Measurements from ENCODE around the gene C5orf63. TPM values are rescaled to one million over a fixed set of nuclear protein-coding genes. Genes with fewer than 3 reads are reported as not detected.

C5orf63 gene
- total RNA-seq, 1 experiment from 2014 or later, result 1.2 TPM

DNA sequence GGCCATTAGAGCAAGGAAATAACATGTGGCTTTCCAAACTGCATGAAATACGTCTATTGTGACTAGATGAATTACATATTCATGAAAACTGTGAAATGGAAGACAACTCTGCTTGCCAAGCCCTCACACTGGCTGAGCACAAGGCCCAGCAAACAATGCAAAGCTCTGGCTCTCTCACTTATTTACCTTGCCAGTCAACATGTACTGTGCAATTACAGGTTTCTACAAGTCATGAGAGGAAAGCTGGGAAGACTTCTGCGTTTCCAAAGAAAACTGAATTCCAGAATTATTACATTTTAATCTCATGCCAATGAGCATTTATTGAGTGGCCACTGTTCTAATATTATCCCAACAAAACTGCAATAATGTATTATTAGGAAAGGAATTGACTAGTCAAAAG, 12.1 kb upstream of the C5orf63 start:
- Mint-ChIP-seq H3K36me3 (ENCODE audit: insufficient read depth in 1 of 3, low read depth in 3 of 3) (no peaks in the 10 kb centered on the region), H3K4me3 (no peak overlapping the region), H3K9me3 (no peaks in the 10 kb centered on the region; a peak in 1 of 5 replicates), H3K4me1 (peaks cover 27 to 39% of the 10 kb centered on the region in 2 experiments), H3K27ac (no peak overlapping the region), H3K27me3 (ENCODE audit: low read depth) (no peaks in the 10 kb centered on the region)
- TF ChIP-seq, protein P1, sequence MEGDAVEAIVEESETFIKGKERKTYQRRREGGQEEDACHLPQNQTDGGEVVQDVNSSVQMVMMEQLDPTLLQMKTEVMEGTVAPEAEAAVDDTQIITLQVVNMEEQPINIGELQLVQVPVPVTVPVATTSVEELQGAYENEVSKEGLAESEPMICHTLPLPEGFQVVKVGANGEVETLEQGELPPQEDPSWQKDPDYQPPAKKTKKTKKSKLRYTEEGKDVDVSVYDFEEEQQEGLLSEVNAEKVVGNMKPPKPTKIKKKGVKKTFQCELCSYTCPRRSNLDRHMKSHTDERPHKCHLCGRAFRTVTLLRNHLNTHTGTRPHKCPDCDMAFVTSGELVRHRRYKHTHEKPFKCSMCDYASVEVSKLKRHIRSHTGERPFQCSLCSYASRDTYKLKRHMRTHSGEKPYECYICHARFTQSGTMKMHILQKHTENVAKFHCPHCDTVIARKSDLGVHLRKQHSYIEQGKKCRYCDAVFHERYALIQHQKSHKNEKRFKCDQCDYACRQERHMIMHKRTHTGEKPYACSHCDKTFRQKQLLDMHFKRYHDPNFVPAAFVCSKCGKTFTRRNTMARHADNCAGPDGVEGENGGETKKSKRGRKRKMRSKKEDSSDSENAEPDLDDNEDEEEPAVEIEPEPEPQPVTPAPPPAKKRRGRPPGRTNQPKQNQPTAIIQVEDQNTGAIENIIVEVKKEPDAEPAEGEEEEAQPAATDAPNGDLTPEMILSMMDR (conservative IDR thresholded peaks at IDR 0.05), result no peak
- Histone ChIP-seq H2BK20ac (ENCODE audit: low read depth, low read length, poor library complexity, severe bottlenecking) (no peak overlapping the region), H4K91ac (ENCODE audit: insufficient read length, low read depth, low read length) (no peak overlapping the region), H3K4me1 (ENCODE audit: insufficient read depth, low read length) (peaks cover 8% of the 10 kb centered on the region; the same call in 1 of the 2 replicates), H4K5ac (ENCODE audit: insufficient read length, low read depth, low read length) (no peak overlapping the region), H3K23ac (ENCODE audit: insufficient read length, low read depth, low read length) (no peak overlapping the region), H3K27me3 (ENCODE audit: insufficient read depth, low read length) (no peaks in the 10 kb centered on the region; the same call in 1 of the 2 replicates), H3K14ac (ENCODE audit: insufficient read depth, low read length) (no peak overlapping the region), H3T11ph (ENCODE audit: low read length) (no peak overlapping the region), H2BK15ac (ENCODE audit: low read depth, low read length) (no peak overlapping the region), H3K4ac (ENCODE audit: low read depth, low read length) (no peak overlapping the region), H2AK5ac (ENCODE audit: insufficient read length, low read length) (no peak overlapping the region), H3K9ac (ENCODE audit: extremely low read depth, insufficient read length, low read length) (no peak overlapping the region), H3K9me3 (ENCODE audit: control insufficient read depth, low read depth, low read length) (no peaks in the 10 kb centered on the region), H3K27ac (ENCODE audit: insufficient read length, low read depth, low read length) (no peak overlapping the region), H3K4me2 (ENCODE audit: insufficient read depth, insufficient read length, low read length) (no peak overlapping the region), H3K79me1 (ENCODE audit: insufficient read depth, low read depth, low read length, poor library complexity, severe bottlenecking) (no peaks in the 10 kb centered on the region), H2BK120ac (ENCODE audit: low read depth, low read length, poor library complexity, severe bottlenecking) (no peak overlapping the region), H2BK12ac (ENCODE audit: insufficient read length, low read depth, low read length) (no peak overlapping the region), H3K79me2 (ENCODE audit: insufficient read depth, low read length) (no peaks in the 10 kb centered on the region), H3K56ac (ENCODE audit: insufficient read length, low read depth, low read length) (no peak overlapping the region), H3K23me2 (ENCODE audit: insufficient read length, low read depth, low read length, poor library complexity, severe bottlenecking) (no peaks in the 10 kb centered on the region), H2AFZ (ENCODE audit: low read length) (no peak overlapping the region), H4K20me1 (ENCODE audit: control insufficient read depth, insufficient read depth, insufficient read length) (no peaks in the 10 kb centered on the region), H3K18ac (ENCODE audit: insufficient read length, low read depth, low read length) (no peak overlapping the region), H4K8ac (replicated peaks; ENCODE audit: insufficient read length, low read depth, low read length) (no peak overlapping the region), H2BK5ac (ENCODE audit: insufficient read length, low read length) (no peak overlapping the region)
- DNase-seq, result no peak
- no CpG with 5 or more reads among the region's 2 CpGs for WGBS (ENCODE audit: extremely low coverage, insufficient read length, low lambda C conversion rate)

Data from H9 (cell line).